Coronary artery (tissue), 2 donors: Measurements from ENCODE around the gene MYH14.

Experiments used
- DNase-seq: peaks from one replicate; pipeline ENCODE4 v3.0.0-alpha.2; 2017; ENCODE audit warnings: low spot score
- H3K27ac ChIP-seq, 2 donors: fragments of 200-600 bp; sonication (generic); one replicate each; pipeline ENCODE4 v1.5.1; 2016 to 2019
- H3K4me3 ChIP-seq: fragments of 200-600 bp; sonication (generic); 2 replicates; pipeline ENCODE4 v1.5.1; 2016; ENCODE audit warnings: mild to moderate bottlenecking, moderate library complexity
- CTCF ChIP-seq: fragments of 200-600 bp; sonication (generic); IDR thresholded peaks from one replicate; pipeline ENCODE4 v1.5.1; 2019; ENCODE audit warnings: antibody characterized with exemption

The MYH14 gene

GRCh38 chr19:50287331-50287730, 83.9 kb downstream of the MYH14 start:
- no peak overlapping the region for H3K27ac ChIP-seq
- H3K4me3 ChIP-seq: no peak overlapping the region
- TF ChIP-seq CTCF: no peak
- no peak for DNase-seq

- Histone ChIP-seq H3K4me3 (no peak overlapping the region), H3K27ac (no peak overlapping the region)
- TF ChIP-seq CTCF: no peak
- no peak for DNase-seq
Measured at GRCh38 chr19:50288954-50289353, 85.5 kb downstream of the MYH14 start.

GRCh38 chr19:50290011-50290410, 86.6 kb downstream of the MYH14 start:
- no peak overlapping the region for H3K27ac ChIP-seq

GRCh38 chr19:50290775-50291174, 87.4 kb downstream of the MYH14 start:
- Histone ChIP-seq H3K27ac (no peak overlapping the region), H3K4me3 (no peak overlapping the region)
- no peak for TF ChIP-seq CTCF
- DNase-seq: no peak

More at GRCh38 chr19:50290011-50290410, 86.6 kb downstream of the MYH14 start:
- no peak for TF ChIP-seq CTCF
- no peak for DNase-seq
- H3K4me3 ChIP-seq: no peak overlapping the region

- Histone ChIP-seq H3K4me3 (no peak overlapping the region), H3K27ac (no peak overlapping the region)
- DNase-seq: no peak
- TF ChIP-seq CTCF: no peak
Measured at GRCh38 chr19:50292216-50292827, 88.9 kb downstream of the MYH14 start.

GRCh38 chr19:50293263-50294004, 90.0 kb downstream of the MYH14 start:
- no peak for TF ChIP-seq CTCF
- H3K4me3 ChIP-seq: no peak overlapping the region
- H3K27ac ChIP-seq: no peak overlapping the region
- no peak for DNase-seq

- no peak overlapping the region for H3K4me3 ChIP-seq
- TF ChIP-seq CTCF: no peak
- DNase-seq: no peak
- H3K27ac ChIP-seq: no peak overlapping the region
Measured at GRCh38 chr19:50300051-50300450, 96.6 kb downstream of the MYH14 start.
